GM18508 (cell line): Measurements from ENCODE around the gene ARF1.
A peak's percentile ranks its signal among the peaks of the same experiment; 100 is the strongest.
"Not testable (repeated sequence)": the region's sequence is repeated elsewhere in the genome, so short reads cannot be mapped to it uniquely, and the experiment has no call there.

Experiments used
- ATAC-seq: cut with Tn5 transposase; IDR thresholded peaks from one replicate; pipeline ENCODE4 v1.9.1; 2021; ENCODE audit warnings: moderate number of reproducible peaks; ENCODE audit not compliant: insufficient read depth, unreplicated experiment

ARF1 gene

DNA sequence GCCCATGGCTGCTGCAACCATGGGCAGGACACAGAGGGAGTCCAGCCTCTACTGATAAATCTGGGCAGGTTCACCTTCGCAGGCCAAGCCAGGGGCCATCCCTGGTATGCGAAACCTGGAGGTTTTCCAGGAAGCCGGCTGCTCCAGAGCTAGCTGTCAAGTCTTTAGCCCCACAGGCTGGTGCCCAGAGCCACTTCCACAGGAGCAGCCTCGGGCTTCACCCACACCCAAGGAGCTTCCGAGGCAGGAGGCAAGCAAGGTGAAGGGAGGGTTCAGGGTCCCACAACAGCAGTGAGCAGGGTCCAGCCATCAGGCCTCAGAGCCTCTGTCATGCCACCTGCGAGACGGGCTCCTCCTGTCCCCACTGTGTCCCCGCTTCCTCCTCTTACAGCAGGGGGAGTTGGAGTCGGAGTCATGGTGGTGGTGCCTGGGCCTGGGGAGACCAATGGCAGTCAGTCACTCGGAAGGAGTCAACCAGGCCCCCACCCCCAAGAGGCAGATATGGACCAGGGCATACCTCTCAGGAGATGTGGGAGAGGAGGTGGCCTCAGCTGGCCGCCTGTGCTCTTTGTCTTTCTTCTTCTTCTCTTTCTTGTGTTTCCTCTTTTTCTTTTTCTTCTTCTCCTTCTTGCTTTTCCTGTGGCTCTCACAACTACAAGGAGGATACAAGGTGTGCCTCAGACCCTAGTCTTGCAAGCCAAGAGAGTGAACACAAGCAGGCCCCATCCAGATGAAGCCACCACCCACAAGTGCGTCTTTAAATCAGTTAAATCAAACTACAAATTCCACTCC is 18.5 kb downstream of the ARF1 start:
- no peak for ATAC-seq

DNA sequence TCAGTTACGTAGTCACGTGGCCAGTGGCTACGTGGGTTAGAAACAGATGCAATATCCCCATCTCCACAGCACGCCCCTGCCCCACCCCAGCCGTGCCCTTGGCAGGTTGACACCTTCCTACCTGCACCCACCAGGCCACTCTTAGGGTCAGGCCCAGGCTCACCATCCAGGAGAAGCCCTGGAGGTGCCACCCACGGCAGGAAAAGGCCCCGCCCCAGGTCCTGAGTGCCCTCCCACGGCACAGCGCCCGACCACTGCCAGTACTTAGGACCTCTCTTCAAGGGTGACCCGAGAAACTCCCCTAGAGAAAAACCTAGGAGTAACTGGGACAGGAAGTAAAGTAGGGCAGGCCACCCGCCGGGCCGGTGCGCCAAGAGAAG is 19.1 kb downstream of the ARF1 start:
- no peak for ATAC-seq

DNA sequence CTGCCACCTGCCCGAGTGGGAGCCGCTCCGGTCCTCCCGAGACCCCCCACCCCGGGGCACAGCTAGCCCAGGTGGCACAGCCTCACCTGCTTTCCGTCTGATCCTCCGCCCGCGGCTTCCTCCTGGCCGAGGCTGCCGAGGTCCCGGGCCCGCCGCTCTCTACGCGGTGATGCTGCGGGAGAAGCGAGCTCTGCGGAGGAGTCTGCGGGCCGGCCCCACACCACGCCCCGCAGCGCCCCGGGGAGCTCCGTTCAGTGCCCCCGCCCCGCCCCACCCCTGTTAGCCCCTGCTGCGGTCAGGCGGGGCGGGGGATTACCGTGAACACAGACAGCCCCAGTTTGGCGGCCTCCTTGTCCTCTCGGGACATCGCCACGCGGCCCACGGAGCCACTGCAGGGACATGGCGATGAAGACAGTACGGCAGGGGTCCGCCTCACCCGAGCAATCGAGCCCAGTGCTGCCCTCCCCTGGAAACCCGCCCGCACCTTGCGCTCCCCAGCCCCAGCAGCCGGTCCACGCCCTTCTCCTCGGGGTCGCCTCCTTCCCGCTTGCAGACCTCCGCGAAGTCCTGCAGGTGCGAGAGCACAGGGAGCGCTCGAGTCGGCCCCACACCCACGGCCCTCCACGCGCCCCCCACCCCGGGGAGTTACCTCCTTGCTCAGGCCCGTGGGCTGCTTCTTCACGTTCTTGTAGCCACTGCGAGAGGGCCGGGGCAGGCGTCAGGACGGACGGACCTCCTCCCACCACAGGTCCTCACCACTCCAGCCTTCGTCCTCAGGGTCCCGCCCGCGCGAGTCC is 19.7 kb downstream of the ARF1 start:
- ATAC-seq: no peak

DNA sequence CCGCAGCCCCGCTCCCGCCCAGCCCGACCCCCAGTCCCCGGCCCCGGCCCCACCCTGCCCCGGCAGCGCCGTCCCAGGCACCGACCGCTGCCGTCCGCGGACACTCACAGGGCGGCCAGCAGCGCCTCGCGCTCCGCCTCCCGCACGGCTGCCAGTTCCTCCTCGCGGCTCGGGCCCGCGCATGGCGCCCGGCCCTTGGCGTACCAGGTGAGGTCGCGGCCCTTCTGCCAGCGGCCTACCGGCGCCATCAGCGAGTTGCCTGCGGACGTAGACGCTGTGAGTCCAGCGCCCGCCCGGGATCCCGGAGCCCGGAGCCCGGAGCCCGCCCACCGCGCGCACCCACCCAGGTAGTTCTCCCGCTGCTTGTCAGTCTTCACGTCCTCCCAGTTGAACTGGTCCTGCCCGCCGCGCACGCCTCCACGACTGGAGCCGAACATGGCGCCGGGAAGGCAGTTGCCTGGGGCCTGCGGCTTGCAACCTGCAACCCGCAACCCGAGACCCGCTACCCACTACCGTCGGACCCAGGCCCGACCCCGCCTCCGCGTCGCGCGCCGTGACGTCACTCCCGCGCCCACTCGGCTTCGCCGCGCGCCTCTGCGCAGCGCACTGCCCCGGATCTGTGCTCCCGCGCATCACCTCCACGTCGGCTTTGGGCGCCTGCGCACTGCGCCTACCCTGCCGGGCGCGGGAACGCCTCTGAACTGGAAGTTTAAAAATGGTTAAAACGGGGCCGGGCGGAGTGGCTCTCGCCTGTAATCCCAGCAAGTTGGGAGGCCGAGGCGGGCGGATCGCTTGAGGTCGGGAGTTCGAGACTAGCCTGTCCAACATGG is 20.5 kb downstream of the ARF1 start, which contains the start of gene C1orf35:
C1orf35 (minus strand) TSS at position 535 of the 830 bp plus-strand sequence; CDS start at position 437, 98 bp downstream.
- peak; percentile 40 for ATAC-seq

DNA sequence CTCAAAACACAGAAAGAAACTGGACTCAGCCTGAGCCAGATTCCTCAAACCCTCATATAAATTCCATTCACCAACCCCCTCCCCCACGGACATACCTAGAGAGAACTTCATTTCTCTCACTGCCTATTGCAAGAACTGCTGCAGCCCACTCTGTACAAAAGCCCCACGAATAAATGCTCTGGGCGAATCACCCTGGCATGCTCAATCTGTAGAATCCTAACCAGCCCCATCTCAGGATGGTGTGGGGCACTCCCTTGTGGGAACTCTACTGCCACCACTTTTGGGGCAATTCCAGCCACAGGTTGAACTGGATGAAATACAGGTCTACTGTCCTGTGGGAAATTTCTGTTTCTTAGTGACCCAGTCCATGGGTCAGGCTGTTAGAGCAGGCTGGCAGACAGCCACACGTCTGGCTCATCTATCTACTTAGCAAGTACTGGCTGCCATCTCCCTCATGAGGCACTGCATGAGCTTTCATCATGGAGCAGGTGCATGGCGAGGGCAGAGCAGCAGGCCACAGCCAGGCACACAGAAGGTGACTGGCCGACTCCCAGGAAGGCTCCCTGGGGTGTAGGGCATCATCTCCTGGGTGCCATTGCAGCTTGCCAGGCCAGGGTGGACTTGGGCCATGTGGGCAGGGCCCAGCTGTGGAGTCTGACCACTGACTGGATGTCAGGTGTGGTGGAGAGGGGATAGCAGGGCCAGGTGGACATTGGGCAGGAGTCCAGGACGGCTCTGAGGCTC is 22.2 kb downstream of the ARF1 start:
- ATAC-seq: no peak

DNA sequence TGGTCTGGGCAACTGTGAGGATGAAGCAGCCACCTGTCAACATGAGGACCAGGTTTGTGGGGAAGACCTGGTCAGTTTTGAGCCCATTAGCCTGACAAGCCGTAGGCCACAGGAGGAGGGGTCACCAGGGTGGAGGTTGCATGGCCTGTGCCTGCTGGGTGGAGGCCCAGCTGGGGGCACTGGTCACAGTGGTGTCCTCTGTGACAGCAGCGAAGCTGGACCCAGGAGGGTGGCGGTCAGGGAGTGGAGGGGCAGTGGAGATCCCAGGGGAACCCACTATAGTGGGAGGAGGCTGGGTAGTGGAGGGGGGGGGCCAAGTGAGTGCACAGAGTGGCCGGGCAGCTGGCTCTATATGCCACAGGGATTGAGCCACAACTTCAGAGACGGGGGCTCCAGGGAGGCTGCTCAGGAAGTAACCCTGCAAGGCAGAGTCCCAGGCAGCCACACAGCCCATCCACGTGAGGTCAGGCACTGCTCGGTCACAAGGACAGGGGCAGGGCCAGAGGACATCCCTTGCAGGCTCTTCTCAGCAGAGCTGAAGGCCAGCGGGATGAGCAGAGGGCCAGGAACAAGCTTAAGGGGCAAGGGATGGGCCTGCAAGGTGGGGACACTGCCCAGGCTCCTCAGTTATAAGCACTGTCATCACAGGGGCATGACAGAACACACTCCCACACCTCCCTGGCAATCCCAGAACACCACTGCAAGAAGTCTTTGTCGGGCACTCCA is 22.9 kb downstream of the ARF1 start:
- no peak for ATAC-seq

DNA sequence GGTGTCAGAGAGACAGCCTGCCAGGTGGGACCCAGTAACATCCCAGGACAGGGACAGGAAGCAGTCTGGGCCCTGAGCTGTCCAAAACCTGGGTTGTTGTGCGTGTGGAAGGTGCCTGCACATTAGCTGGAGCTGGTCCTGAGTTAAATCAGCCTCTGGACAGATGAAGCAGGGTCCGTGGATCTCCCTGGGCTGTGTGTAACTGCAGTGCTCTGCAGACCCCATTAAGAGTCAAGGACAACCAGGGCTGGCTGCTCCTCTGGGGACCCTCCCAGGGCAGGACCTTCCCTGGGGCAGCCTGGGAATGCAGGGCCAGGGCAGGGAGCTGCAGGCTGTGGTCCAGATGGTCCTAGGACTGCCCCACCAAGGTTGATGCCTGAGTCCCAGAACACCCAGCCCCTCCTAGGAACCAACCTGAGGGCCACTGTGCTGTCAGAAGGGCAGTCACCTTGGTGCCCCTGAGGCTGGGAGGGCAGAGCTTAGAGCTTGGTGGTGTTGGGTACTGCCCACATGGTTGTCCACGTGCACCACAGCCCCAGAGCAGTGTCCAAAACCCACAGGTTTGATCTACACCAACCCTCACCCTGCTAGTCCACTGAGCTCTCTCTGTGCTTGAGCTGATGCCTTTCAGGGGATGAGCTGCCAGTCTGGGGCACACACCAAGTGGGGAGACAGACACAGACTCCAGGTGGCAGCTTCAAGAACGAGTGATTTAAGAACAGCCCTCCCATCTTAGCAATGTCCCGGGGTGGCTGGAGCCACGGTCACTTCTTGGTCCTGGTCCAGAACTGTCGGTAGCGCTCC is 23.7 kb downstream of the ARF1 start:
- ATAC-seq: no peak

DNA sequence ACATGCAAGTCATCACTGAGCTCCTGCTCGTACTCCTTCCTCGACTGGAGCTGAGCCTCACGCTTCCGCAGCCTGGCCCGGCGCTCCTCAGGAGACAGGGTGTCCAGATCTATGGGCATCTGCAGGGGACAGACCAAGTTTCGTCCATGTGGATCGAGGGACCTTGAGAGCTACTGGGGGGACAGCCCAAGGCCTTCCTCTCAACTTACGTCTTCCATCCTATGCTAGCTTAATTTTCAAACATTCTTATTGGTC is 24.2 kb downstream of the ARF1 start:
- ATAC-seq: no peak

DNA sequence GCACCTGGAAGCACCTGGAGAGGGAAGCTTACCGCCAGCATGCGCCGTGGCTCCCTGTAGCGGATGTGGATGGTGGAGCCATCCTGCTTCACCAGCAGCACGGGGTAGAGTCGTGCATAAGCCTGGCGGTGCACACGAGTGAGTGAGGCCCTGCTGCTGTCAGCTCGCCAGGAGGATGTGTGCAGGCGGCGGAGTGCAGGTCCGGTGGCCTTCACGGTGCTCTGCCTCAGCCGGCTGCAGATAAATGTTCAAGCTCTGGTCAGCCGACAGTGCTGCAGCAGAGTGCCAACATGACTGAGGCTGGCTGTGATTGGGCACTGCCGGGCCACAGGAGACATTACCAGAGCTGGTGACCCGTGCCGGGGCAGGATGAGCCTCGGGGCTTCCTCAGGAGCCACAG is 25.1 kb downstream of the ARF1 start:
- no peak for ATAC-seq

DNA sequence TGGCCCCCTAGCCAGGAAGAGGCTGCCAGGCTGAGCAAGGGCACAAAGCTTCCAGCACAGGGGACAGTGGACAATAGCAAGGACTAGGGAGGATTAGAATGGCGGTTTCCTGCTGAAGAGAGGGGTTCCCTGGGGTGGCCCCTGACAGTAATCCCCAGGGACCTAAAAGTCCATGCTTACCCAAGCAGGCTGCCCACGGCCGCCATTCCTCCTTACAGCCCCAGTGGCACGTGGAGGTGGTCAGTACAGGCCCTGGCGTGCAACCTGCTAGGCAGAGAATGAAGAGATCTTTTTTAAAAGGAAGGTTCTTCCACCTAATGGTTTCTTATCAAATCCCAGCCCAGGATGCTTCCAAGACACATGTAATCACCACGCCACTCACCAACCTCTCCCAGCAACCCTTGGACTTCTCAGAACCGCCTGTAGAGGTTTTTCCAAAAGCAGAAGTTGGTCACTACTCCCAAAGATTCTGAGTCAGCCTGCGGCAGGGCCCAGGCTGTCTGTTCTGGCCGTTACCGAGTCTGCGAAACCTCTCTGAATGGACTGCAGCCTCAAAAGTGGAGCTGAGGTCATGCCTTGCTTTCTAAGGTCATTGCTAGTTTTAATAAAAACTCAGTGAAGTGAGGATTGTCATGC is 25.7 kb downstream of the ARF1 start:
- ATAC-seq: no peak

DNA sequence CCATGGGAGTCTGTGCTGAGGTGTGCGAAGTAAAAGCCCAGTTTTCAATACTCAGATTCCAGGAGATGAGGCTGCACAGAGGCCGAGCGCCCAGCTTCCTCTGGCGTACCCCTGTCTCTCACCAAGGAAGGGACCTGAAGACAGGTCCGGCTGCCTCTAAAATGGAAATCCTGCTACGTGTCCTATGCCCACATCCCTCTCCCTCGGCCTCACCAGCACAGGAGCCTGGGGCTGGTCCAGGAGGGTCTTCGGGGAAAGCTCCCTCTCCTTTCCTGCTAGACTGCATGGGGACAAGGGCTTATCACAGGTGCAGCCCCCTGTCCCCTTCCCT is 26.2 kb downstream of the ARF1 start:
- no peak for ATAC-seq

DNA sequence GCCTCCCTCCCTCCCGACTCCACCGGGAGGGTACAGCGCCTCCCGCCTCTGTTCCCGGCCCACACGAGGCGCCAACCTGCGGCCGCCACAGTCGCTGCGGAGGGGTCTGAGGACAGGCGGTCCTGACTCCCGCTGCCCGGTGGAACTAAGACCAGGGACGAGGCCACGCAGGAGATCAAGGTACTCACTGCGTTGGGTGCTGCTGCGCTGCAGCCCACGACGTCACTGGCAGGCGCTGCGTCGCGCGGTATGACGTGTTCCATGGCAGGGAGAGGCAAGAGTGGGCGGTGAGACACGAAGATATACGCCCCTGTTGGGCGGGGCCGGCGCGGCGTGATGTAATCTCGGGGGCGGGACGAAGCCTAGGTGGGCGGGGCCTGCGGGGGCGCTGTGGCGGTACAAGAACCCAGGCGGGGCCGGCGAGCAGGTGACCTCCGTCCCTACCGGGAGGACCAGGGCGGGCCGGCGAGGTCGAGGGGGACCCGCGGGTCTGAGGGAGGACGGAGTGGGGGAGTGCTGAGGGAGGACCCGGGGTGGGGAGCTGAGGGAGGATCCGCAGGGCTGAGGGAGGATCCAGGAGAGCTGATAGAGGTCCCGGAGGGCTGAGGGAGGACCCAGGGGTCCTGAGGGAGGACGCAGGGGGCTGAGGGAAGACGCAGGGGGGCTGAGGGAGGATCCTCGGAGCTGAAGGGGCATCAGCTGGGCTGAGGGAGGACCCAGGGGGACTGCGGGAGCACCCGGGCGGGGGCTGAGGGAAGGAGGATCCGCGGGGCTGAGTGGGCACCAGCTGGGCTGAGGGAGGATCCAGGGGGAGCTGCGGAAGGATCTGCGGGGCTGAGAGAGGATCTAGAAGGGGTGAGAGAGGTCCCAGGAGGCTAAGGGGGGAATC is 26.8 kb downstream of the ARF1 start, which contains the start of gene MRPL55:
MRPL55 (minus strand) TSS at position 227 of the 889 bp plus-strand sequence. CDS start 1,039 bp downstream, outside the sequence.
- peak; percentile 65 for ATAC-seq

DNA sequence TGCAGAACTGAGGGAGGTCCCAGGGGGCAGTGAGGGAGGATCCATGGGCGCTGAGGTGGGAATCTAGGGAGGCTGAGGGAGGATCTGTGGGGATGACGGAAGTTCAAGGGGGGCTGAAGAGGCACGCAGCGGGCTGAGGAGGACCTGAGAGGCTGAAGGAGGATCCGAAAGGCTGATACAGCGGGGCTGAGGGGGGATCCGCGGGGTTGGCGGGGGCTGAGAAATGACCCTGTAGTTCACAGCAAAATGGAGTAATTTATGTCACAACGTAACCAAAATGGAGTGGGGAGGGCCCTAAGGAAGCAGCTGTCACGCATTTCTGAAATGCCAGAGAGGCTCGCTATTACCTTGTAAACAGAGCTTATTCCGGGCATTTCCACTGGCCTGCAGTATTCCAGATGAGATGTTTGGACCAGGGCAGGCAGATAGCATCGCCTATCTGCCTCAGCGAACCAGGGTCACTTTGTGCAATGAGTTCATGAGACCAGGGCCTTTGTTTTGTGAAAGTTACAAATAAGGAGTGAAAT is 27.5 kb downstream of the ARF1 start:
- no peak for ATAC-seq

DNA sequence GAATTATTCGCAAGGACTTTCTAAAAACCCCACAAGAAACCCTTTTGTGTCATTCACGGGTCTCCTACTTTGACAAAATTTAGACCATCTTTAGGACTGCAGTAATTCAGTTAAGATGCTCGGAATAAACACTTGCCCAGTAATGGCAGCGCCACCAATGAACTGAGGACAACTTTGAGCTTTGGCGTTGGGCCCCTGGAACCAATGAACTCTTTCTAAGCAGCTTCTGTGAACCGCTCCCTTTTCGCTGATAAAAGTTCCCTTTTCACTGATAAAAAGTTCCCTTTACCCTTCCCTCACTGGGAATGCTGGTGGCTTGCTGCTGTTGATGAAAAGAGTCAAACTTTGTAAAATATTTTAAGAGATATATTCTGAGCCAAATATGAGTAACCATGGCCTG is 28.0 kb downstream of the ARF1 start:
- no peak for ATAC-seq

DNA sequence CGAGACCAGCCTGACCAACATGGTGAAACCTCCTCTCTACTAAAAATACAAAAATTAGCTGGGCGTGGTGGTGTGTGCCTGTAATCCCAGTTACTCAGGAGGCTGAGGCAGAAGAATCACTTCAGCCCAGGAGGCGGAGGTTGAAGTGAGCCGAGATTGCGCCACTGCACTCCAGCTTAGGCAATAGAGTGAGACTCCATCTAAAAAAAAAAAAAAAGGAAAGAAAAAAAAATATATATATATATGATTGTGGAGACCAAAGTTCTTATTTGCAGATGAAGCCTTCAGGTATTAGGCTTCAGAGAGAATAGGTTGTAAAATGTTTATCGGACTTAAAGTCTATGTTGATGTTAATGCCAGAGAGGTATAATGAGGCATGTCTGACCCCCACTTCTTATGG is 28.8 kb downstream of the ARF1 start:
- not testable (repeated sequence) for ATAC-seq

DNA sequence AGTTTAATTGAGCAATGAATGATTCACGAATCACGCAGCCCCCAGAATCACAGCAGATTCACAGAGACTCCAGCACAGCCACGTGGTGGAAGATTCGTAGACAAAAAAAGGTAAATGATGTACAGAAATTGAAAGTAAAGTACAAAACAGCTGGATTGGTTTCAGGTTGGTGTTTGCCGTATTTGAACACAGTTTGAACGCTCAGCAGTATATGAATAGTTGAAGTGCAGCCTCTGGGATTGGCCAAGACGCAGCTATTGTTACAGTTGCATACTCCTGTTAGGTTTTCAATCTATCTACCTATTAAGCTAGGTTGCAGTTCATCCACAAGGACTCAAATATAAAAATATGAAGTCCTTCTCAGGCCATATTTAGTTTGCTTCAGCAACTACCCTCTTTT is 29.7 kb downstream of the ARF1 start:
- ATAC-seq: no peak

DNA sequence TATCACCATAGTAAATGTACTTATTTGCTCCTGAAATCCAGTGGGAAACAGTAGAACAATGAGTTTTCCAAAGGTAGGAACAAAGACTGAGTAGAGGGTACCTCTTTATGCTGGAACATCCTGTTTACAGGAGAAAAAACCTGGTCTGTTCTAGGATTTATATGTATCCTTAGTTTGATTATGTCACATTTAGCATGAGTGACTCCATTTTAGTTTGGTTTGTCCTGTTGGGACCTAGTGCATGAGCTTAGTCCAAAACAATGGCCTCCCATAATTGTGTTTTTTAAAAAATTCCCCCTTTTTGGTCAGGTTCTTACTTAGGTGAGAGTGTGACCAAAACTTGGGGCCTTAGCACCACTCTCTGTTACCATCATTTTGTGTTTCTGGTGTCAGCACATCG is 30.1 kb downstream of the ARF1 start:
- ATAC-seq: no peak
